Trophoblast cell (in vitro differentiated cells and primary cell): ENCODE results near the gene ALKBH8.
A peak's percentile ranks its signal among the peaks of the same experiment; 100 is the strongest.

ENCODE experiments used
- DNase-seq, 2 donors: peaks; one replicate each; pipeline ENCODE4 v3.0.0-alpha.2; 2016
- H2AFZ ChIP-seq: 2 replicates; pipeline ENCODE4 v1.6.1; 2013; ENCODE audit warnings: low read length, moderate library complexity, mild to moderate bottlenecking; ENCODE audit not compliant: insufficient read depth, poor library complexity
- H2AK5ac ChIP-seq: 2 replicates; pipeline ENCODE4 v1.6.1; 2013; ENCODE audit warnings: mild to moderate bottlenecking, low read length
- H2BK120ac ChIP-seq: 2 replicates; pipeline ENCODE4 v1.6.1; 2013; ENCODE audit warnings: low read length, mild to moderate bottlenecking, moderate library complexity; ENCODE audit not compliant: insufficient read depth, poor library complexity
- H2BK12ac ChIP-seq: 2 replicates; pipeline ENCODE4 v1.6.1; 2013; ENCODE audit warnings: mild to moderate bottlenecking, low read length, moderate library complexity
- H2BK5ac ChIP-seq: 2 replicates; pipeline ENCODE4 v1.6.1; 2013; ENCODE audit warnings: low read length, low read depth, moderate library complexity, mild to moderate bottlenecking; ENCODE audit not compliant: poor library complexity
- H3K14ac ChIP-seq: 2 replicates; pipeline ENCODE4 v1.6.1; 2013; ENCODE audit warnings: mild to moderate bottlenecking, low read length
- H3K18ac ChIP-seq: 2 replicates; pipeline ENCODE4 v1.6.1; 2013; ENCODE audit warnings: mild to moderate bottlenecking, low read length
- H3K23ac ChIP-seq: 2 replicates; pipeline ENCODE4 v1.6.1; 2013; ENCODE audit warnings: low read length
- H3K27ac ChIP-seq: 2 replicates; pipeline ENCODE4 v1.5.1; 2013; ENCODE audit warnings: low read depth, mild to moderate bottlenecking, inconsistent platforms, low read length, moderate library complexity
- H3K27me3 ChIP-seq: 2 replicates; pipeline ENCODE4 v1.6.1; 2013; ENCODE audit warnings: inconsistent platforms, mild to moderate bottlenecking, low read length, moderate library complexity; ENCODE audit not compliant: insufficient read depth
- H3K36me3 ChIP-seq, 2 experiments: 1 replicate in 1 of 2; 2 replicates in 1 of 2; pipeline ENCODE4 v1.6.1; 2013; ENCODE audit warnings: low read length in 2 of 2, mild to moderate bottlenecking in 2 of 2, moderate library complexity in 1 of 2; ENCODE audit not compliant: insufficient read depth in 2 of 2, control insufficient read depth in 1 of 2
- H3K4ac ChIP-seq: 2 replicates; pipeline ENCODE4 v1.6.1; 2013; ENCODE audit warnings: low read depth, mild to moderate bottlenecking, low read length, moderate library complexity
- H3K4me1 ChIP-seq, 2 experiments: 1 replicate in 1 of 2; 2 replicates in 1 of 2; pipeline ENCODE4 v1.6.1; 2013; ENCODE audit warnings: low read length in 2 of 2, mild to moderate bottlenecking in 2 of 2, moderate library complexity in 1 of 2; ENCODE audit not compliant: insufficient read depth in 2 of 2, control insufficient read depth in 1 of 2
- H3K4me2 ChIP-seq: 2 replicates; pipeline ENCODE4 v1.6.1; 2013; ENCODE audit warnings: inconsistent platforms, mild to moderate bottlenecking, low read length, moderate library complexity
- H3K4me3 ChIP-seq: 2 replicates; pipeline ENCODE4 v1.5.1; 2013; ENCODE audit warnings: mild to moderate bottlenecking, low read depth, low read length, inconsistent platforms
- H3K79me1 ChIP-seq: one replicate; pipeline ENCODE4 v1.6.1; 2013; ENCODE audit warnings: low read length
- H3K79me2 ChIP-seq: 2 replicates; pipeline ENCODE4 v1.6.1; 2013; ENCODE audit warnings: low read length, mild to moderate bottlenecking; ENCODE audit not compliant: control insufficient read depth, insufficient read depth, poor library complexity
- H3K9ac ChIP-seq: 2 replicates; pipeline ENCODE4 v1.6.1; 2013; ENCODE audit warnings: mild to moderate bottlenecking, low read length
- H3K9me3 ChIP-seq: 2 replicates; pipeline ENCODE4 v1.6.1; 2013; ENCODE audit warnings: low read depth, mild to moderate bottlenecking, control low read depth, inconsistent platforms, low read length; ENCODE audit not compliant: insufficient read depth
- H4K12ac ChIP-seq: 2 replicates; pipeline ENCODE4 v1.6.1; 2013; ENCODE audit warnings: low read depth, mild to moderate bottlenecking, low read length, moderate library complexity
- H4K8ac ChIP-seq: 2 replicates; pipeline ENCODE4 v1.6.1; 2013; ENCODE audit warnings: low read depth, mild to moderate bottlenecking, low read length, moderate library complexity
- H4K91ac ChIP-seq: one replicate; pipeline ENCODE4 v1.6.1; 2013; ENCODE audit warnings: low read depth, mild to moderate bottlenecking, low read length, moderate library complexity
- WGBS: extraction: QIAGEN DNeasy Blood & Tissue Kit; methylation state at CpG from one replicate; pipeline ENCODE4 v1.1.7; 2013; ENCODE audit warnings: missing lambda C conversion rate; ENCODE audit not compliant: insufficient read length, insufficient coverage; ENCODE audit errors: extremely low coverage; 5-methylcytosine and 5-hydroxymethylcytosine counted together

ALKBH8 gene

GRCh38 chr11:107564877-107565218, 687 bp downstream of the ALKBH8 start:
- H3K4me2 ChIP-seq = peak overlapping the region; percentile 98
- no peaks in the 10 kb centered on the region for H3K27me3 ChIP-seq
- no peak overlapping the region for H3K23ac ChIP-seq
- no peak overlapping the region for H3K14ac ChIP-seq
- peak overlapping the region; percentile 83 for H4K8ac ChIP-seq
- H2AK5ac ChIP-seq = no peak overlapping the region
- no peaks in the 10 kb centered on the region for H3K79me2 ChIP-seq
- no peak overlapping the region for H2BK12ac ChIP-seq
- DNase-seq = no peak
- H3K4me1 ChIP-seq = peaks cover 0 to 6% of the 10 kb centered on the region in 2 experiments
- no peak overlapping the region for H4K12ac ChIP-seq
- no peak overlapping the region for H3K18ac ChIP-seq
- H3K27ac ChIP-seq = no peak overlapping the region
- H3K9ac ChIP-seq = peak overlapping the region; percentile 80
- peak overlapping the region; percentile 97 for H3K4me3 ChIP-seq
- H4K91ac ChIP-seq = no peak overlapping the region
- peaks cover 4% of the 10 kb centered on the region for H3K79me1 ChIP-seq
- no peaks in the 10 kb centered on the region for H3K9me3 ChIP-seq
- no peak overlapping the region for H2BK5ac ChIP-seq
- H2BK120ac ChIP-seq = no peak overlapping the region
- no CpG with 5 or more reads among the region's 6 CpGs for WGBS
- H3K4ac ChIP-seq = no peak overlapping the region
- peak overlapping the region; percentile 64 for H2AFZ ChIP-seq
- no peaks in the 10 kb centered on the region for H3K36me3 ChIP-seq

- Histone ChIP-seq H3K14ac (no peak overlapping the region), H4K8ac (no peak overlapping the region), H3K9ac (no peak overlapping the region), H3K9me3 (no peaks in the 10 kb centered on the region), H3K4me3 (no peak overlapping the region), H4K91ac (no peak overlapping the region), H3K36me3 (peaks cover 0 to 2% of the 10 kb centered on the region in 2 experiments), H3K79me1 (peaks cover 4% of the 10 kb centered on the region), H3K4me2 (no peak overlapping the region), H3K27me3 (no peaks in the 10 kb centered on the region), H2AFZ (no peak overlapping the region), H2AK5ac (no peak overlapping the region), H3K4ac (no peak overlapping the region), H3K4me1 (peaks cover 0 to 6% of the 10 kb centered on the region in 2 experiments), H3K27ac (no peak overlapping the region), H2BK12ac (no peak overlapping the region), H4K12ac (no peak overlapping the region), H3K79me2 (no peaks in the 10 kb centered on the region), H3K18ac (no peak overlapping the region), H2BK120ac (no peak overlapping the region), H2BK5ac (no peak overlapping the region), H3K23ac (no peak overlapping the region)
- no CpG with 5 or more reads among the region's 2 CpGs for WGBS
- DNase-seq = peak; percentile 83 to 91
Measured at GRCh38 chr11:107563702-107564101, 1.8 kb downstream of the ALKBH8 start.

GRCh38 chr11:107562647-107563208, 2.8 kb downstream of the ALKBH8 start:
- Histone ChIP-seq H2AK5ac (no peak overlapping the region), H2BK12ac (no peak overlapping the region), H3K36me3 (peaks cover 0 to 2% of the 10 kb centered on the region in 2 experiments), H3K27me3 (no peaks in the 10 kb centered on the region), H4K8ac (no peak overlapping the region), H2AFZ (no peak overlapping the region), H3K4me1 (peaks cover 0 to 6% of the 10 kb centered on the region in 2 experiments), H3K27ac (no peak overlapping the region), H3K9me3 (no peaks in the 10 kb centered on the region), H3K18ac (no peak overlapping the region), H3K4ac (no peak overlapping the region), H3K79me2 (no peaks in the 10 kb centered on the region), H4K91ac (no peak overlapping the region), H3K23ac (no peak overlapping the region), H3K4me2 (no peak overlapping the region), H3K14ac (no peak overlapping the region), H2BK120ac (no peak overlapping the region), H2BK5ac (no peak overlapping the region), H3K79me1 (peaks cover 4% of the 10 kb centered on the region), H4K12ac (no peak overlapping the region), H3K9ac (no peak overlapping the region), H3K4me3 (no peak overlapping the region)
- no CpG with 5 or more reads among the region's 4 CpGs for WGBS
- DNase-seq = peak; percentile 52 to 84

- Histone ChIP-seq H3K27me3 (no peaks in the 10 kb centered on the region), H3K79me2 (no peaks in the 10 kb centered on the region), H2BK12ac (no peak overlapping the region), H4K12ac (no peak overlapping the region), H3K4ac (no peak overlapping the region), H3K4me2 (no peak overlapping the region), H3K18ac (no peak overlapping the region), H3K14ac (no peak overlapping the region), H3K27ac (no peak overlapping the region), H3K4me1 (peaks cover 0 to 6% of the 10 kb centered on the region in 2 experiments), H2BK120ac (no peak overlapping the region), H2BK5ac (no peak overlapping the region), H3K9ac (no peak overlapping the region), H3K79me1 (peaks cover 4% of the 10 kb centered on the region), H3K9me3 (no peaks in the 10 kb centered on the region), H3K4me3 (no peak overlapping the region), H2AK5ac (no peak overlapping the region), H4K91ac (no peak overlapping the region), H4K8ac (no peak overlapping the region), H3K23ac (no peak overlapping the region), H2AFZ (no peak overlapping the region), H3K36me3 (peaks cover 0 to 2% of the 10 kb centered on the region in 2 experiments)
- DNase-seq = peak; percentile 82 to 84
Measured at GRCh38 chr11:107561688-107562087, 3.8 kb downstream of the ALKBH8 start.
